Measurements from ENCODE around the gene ZNF462.

DNA sequence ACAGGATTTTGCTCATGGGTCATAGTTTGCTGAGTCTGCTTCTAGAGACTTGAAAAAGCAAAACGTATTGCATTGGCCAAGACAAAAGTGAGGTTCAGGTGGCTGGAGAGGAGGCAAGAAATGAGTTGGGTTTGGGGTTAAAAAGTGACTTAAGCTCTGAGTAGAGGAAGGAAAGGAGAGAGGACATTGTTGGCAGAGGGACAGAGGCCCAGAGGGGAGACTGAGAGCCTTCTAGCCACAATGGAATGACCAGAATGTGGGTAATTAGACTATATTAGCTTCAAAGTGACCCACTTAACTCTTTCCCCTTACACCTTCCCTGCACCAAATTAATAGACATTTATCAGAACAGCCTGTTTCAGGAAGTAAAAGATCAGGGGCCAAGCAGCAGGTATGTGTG, 188.4 kb downstream of the ZNF462 start:
- TF ChIP-seq, protein P1, sequence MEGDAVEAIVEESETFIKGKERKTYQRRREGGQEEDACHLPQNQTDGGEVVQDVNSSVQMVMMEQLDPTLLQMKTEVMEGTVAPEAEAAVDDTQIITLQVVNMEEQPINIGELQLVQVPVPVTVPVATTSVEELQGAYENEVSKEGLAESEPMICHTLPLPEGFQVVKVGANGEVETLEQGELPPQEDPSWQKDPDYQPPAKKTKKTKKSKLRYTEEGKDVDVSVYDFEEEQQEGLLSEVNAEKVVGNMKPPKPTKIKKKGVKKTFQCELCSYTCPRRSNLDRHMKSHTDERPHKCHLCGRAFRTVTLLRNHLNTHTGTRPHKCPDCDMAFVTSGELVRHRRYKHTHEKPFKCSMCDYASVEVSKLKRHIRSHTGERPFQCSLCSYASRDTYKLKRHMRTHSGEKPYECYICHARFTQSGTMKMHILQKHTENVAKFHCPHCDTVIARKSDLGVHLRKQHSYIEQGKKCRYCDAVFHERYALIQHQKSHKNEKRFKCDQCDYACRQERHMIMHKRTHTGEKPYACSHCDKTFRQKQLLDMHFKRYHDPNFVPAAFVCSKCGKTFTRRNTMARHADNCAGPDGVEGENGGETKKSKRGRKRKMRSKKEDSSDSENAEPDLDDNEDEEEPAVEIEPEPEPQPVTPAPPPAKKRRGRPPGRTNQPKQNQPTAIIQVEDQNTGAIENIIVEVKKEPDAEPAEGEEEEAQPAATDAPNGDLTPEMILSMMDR (IDR thresholded peaks at IDR 0.05) = no peak
- no peak for TF ChIP-seq POLR2A (IDR thresholded peaks at IDR 0.05)
